Stimulated activated CD4-positive, alpha-beta T cell treated with anti-CD3 and anti-CD28 coated beads, Interleukin-1b, Interleukin-23, amount 100 ng/mL, for 4 hours (primary cell): ENCODE results near the gene TBC1D2.
"Not testable (repeated sequence)": the region's sequence is repeated elsewhere in the genome, so short reads cannot be mapped to it uniquely, and the experiment has no call there.

Experiments used
- DNase-seq, 2 donors: peaks; one replicate each; pipeline ENCODE4 v3.0.0-alpha.2; 2020; ENCODE audit warnings: low read depth in 2 of 2

The TBC1D2 gene

GRCh38 chr9:98191671-98192502, 63.6 kb downstream of the TBC1D2 start:
- peak in 1 of 2 donors; percentile 11 for DNase-seq

- no peak for DNase-seq
Observed at GRCh38 chr9:98191181-98191608, 64.3 kb downstream of the TBC1D2 start.

GRCh38 chr9:98190757-98191105, 64.7 kb downstream of the TBC1D2 start:
- no peak for DNase-seq

GRCh38 chr9:98189412-98189811, 66.0 kb downstream of the TBC1D2 start:
- DNase-seq = no peak

GRCh38 chr9:98187926-98188325, 67.5 kb downstream of the TBC1D2 start:
- no peak for DNase-seq

GRCh38 chr9:98186236-98186635, 69.2 kb downstream of the TBC1D2 start:
- DNase-seq = no peak

- DNase-seq = no peak
Observed at GRCh38 chr9:98185611-98186171, 69.8 kb downstream of the TBC1D2 start.

- DNase-seq = no peak
Observed at GRCh38 chr9:98185021-98185567, 70.4 kb downstream of the TBC1D2 start.

GRCh38 chr9:98184326-98184725, 71.1 kb downstream of the TBC1D2 start:
- DNase-seq = no peak

- DNase-seq = no peak
Observed at GRCh38 chr9:98182889-98183599, 72.4 kb downstream of the TBC1D2 start.

GRCh38 chr9:98182069-98182820, 73.2 kb downstream of the TBC1D2 start:
- DNase-seq = no peak

- no peak for DNase-seq
Observed at GRCh38 chr9:98181746-98182068, 73.7 kb downstream of the TBC1D2 start.

- DNase-seq = no peak
Observed at GRCh38 chr9:98180996-98181395, 74.5 kb downstream of the TBC1D2 start.

GRCh38 chr9:98178874-98179850, 76.3 kb downstream of the TBC1D2 start:
- no peak for DNase-seq

- no peak for DNase-seq
Observed at GRCh38 chr9:98176391-98177259, 78.8 kb downstream of the TBC1D2 start.

GRCh38 chr9:98175762-98176161, 79.7 kb downstream of the TBC1D2 start:
- DNase-seq = no peak

GRCh38 chr9:98175028-98175569, 80.3 kb downstream of the TBC1D2 start:
- no peak for DNase-seq

GRCh38 chr9:98174502-98174918, 80.9 kb downstream of the TBC1D2 start:
- DNase-seq = not testable (repeated sequence)

- no peak for DNase-seq
Observed at GRCh38 chr9:98173181-98173580, 82.3 kb downstream of the TBC1D2 start.
